Activated effector memory CD4-positive, alpha-beta T cell treated with Interleukin-2 at 50 U/mL for 16 hours (primary cell): ENCODE results near the gene DPP10.

ENCODE experiments used
- DNase-seq: peaks from one replicate; pipeline ENCODE4 v3.0.0-alpha.2; 2020

DPP10 gene

DNA sequence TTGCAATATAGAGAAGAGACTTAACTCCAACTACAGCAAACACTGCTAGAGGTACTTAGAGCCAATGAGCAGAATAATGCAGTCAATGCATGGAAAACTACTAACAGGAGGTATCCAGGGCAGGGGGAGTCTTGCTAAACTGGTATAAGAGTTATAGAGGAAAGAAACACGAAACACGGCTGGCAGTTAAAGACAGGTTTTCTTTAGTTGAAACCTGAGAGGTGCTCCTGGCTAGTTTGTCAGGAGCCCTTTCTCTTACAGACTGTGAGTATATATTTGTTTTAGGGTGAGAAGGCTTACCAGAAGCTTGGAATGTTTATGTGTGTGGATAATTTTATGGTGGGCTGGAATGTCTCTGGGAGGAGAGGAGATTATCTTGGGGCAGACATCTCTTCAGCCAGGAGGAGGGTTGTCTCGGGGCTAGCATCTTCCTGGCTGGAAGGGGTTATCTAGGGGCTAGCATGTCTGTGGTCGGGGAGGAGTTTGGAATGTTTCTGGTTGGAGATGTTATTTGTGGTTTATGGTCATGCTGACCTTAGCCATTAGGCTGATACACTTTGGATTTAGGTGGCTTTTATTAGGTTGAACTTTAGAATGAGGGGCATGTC lies 1048.8 kb downstream of the DPP10 start:
- no peak for DNase-seq

DNA sequence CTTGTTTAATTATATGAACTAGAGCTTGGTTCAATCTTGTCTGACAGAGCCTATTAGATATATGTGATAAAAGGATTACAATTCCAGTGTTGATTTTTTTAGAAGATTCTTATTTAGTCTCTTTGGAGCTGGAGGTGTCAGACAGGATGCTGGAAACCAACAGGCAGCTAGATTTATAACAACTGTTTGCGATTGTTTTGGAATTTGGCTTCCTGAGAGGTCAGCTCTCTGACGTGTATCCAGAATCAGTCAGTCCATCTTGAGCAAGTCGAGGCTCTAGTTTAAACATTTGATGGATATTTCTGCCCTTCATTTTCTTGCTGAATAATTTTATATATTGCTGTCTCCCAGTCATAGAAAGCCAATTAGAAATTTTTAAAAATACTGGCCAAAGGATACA lies 1062.9 kb downstream of the DPP10 start:
- no peak for DNase-seq

DNA sequence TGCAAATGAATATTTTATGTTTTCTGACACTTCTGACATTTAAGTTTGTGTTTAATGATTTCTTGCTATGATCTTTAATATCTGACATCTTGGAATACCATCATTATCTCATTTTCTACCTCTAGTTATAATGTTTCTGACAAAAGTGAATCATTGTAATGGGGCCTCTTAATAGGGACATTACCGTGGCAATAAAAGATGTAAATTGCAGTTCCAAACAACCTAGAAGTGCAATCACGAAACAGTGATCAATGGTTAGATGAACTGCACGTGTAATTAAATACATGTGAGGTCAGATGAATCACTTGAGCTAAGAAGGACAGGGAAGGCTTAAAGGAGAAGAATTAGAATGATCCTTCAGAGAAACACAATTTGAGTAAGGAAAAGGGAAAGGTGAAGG lies 1078.3 kb downstream of the DPP10 start:
- no peak for DNase-seq

DNA sequence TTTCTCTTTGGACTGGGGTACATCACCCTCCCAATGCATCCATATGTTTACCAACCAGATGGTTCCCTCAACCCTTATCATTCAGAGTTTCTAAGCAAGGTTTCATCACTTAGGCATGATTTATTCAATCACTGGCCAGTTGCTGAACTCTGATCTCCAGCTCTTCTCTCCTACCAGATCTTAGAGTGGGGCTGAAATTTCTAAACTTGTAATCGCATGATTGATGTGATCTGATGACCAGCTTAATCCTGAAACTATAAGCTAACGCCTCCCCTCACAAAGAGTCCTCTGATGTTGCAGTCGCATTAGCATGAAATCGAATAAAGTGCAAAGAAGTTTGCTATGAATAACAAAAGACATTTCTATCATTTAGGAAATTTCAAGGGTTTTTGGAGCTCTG lies 1082.0 kb downstream of the DPP10 start:
- DNase-seq: no peak

DNA sequence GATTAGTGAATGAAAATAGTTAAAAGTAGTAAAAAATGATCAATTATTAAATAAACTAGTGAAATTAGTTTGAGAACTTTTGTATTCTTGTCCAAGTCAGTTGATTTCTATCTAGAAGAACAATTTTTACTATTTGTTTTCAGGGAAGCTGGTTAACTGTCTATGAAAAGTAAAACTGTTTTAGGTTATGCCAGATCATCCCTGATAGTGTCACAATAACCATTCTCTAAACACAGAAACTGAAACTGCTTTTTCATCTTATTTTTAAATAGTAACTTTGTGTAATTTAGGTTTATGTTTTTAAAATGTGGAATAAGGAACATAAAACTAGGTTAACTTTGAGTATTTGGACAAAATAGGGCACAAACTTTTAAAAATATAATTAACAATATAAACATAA lies 1087.2 kb downstream of the DPP10 start:
- DNase-seq: no peak

DNA sequence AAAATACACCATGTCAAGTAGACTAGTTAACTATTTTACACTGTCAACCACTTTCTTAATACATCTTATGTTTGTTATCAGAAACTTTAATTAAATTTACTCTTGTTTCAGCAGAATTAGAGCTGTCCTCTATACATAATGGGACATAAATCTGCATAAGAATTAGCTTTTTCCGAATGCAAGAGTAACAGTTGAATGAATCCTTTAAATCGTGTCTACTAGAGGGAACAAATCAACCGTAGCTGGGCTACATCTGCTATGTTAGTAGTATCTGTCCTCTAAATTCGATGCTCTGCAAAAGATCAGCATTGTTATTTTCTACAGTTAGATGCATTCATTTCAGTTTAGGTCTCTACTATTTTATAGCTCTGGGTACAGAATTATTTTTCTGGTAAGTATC lies 1090.6 kb downstream of the DPP10 start:
- DNase-seq: no peak

DNA sequence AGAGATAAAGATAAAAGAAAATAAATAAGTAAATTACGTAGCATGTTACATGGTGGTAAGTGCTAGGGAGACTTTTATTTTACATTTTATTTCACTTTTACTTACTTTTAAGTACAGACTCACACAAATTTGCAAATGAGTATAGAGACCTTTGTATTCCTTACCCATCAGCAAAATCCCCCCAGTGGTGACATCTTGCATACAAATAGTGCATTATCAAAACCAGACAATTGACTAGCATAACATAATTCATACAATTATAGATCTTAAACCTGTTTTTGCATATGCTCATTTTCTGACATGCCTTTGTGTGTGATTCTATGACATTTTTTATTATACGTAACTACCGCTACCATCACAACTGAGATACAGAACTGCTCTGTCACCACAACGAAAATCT lies 1099.4 kb downstream of the DPP10 start:
- no peak for DNase-seq

DNA sequence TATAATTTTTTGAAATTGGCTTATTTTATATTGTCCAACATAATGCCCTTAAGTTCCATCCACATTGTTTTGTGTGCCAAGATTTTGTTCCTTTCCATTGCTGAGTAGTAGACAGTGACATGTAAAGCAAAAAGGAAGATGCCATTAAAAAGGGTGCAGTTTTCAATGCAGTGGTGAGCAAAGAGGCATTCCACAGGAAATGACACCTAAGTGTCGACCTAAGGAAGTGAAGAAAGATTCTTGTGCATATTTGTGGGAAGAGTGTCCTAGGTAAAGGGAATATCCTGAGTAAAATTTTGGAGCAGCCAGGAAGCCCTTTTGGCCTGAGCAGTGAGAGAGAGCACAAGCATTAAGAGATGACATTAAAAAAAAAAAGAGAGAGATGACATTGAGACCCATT lies 1099.9 kb downstream of the DPP10 start:
- DNase-seq: no peak

DNA sequence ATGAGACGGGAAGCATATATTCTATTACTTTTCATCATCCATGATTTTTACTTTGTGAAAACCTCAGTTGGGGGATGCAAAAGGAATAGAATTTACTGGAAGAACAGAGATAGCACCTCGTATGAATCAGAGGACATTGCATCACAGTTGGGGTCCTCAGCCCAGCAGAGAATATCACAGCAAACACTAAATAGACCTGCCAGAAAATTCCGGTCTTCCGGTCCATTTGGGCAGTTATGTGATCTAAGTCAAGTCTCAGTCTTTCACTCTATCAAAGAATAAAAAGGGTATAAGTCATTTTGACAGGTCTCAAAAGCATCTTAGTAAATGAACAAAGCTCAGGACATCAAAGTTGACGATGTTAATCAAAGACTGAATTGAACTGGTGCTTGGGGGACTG lies 1100.6 kb downstream of the DPP10 start:
- DNase-seq: no peak

DNA sequence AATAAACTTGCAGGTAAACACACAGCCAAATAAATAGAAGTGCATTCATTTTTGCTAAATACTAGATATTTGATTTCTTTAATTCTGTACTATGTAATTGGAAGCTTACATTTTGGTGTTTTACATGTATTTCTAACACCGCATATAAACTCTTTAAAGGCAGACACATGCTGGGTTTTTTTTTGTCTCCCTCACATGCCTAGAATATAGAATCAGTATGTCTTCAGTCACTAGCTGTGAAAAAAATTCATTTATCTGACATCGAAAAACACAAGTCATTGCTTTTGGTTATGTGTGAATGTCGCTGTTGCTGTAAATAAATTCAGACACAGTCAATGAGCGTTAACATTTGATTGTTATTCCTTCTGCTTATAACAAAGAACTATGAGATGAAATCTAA lies 1101.0 kb downstream of the DPP10 start:
- DNase-seq: no peak

DNA sequence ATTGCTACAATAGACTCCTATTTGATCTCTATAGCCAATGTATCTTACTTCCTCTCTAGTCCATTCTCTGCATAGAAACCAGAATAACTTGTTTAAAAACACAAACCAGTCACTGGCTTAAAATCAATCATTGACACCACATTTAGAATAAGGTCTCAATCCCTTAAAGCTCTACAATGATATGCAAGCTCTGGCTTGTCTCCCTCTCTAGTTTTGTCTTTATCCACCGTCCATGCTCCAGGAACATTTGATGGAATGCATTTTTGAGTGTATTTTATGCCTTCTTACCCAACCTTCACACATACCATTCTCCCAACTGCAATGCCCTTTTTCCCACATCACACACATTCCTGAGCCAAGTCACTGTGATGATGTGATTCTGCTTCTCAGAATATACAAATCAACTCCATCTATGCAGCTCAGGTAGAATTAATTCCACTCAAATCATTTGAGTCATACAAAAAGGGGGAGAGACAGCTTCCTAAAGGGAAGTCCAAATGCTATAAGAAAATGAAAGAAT lies 1107.2 kb downstream of the DPP10 start:
- DNase-seq: no peak

DNA sequence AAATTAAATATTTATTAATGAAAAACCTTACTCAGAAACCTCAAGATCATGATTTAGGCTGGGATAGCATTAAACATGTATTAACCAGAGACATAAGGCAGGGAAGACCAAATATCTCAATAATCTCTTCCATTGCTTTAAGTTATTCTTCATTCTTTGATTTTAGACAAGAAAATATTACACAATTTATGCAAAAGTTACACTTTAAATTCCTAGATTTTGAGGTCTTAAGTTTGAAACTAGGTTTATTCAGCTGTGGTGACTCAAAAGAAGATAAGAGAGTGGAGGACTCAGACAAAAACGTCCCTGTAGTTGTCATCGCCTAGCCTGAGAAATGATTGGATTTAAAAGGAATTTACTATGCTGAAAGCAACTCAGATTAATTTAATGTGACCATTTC lies 1110.3 kb downstream of the DPP10 start:
- no peak for DNase-seq

DNA sequence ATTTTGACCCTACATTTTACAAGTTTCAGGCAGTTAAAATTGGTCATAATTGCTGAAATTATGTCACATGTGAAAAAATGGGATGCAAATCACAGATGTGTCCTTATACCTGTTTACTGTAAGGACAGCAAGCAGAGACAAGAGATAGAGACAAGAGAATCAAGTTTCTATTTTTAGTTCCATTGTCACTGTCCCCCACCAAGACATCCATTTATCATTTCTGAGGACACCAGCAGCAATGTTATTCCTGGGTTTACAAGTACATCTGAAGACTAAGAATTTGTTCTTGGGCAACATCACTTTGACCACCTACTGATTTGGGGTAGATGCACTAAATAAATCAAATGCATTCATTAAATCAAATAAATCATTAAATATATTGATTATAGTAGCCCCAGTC lies 1111.7 kb downstream of the DPP10 start:
- DNase-seq: no peak

DNA sequence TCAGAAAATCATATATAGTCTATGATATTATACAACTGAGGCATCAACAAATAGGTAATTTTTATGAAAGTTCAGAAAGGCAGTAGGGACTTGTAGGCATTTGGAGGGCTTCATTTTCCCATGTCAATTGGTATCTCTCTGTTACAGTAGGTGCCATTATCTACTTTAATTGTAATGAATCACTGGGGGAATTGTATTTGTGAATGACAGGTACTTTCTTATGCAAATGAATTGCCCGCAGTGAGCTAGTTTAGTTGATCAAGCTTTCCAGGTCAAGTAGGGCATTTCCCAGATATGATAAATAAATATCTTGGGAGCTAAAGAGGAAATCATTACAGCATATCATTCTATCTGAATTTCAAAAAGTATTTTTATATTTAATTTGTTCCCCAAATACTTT lies 1116.3 kb downstream of the DPP10 start:
- DNase-seq: no peak

DNA sequence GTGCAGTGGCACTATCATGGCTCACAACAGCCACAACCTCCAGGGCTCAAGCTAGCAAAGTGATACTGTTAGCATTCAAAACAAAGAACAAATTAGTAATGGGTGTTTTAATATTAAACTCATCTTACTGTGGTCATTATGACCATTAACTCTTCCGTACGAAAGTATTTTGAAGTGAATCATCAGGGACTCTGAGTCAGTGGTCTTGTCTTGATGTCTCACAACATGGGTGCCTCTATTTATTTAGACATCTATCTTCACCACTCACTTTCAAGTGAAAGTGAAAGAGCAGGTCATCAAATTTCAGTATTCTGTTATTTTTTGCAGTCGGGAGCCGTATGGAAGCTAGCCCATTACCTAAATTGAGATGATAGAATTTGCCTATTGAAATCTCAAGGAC lies 1118.2 kb downstream of the DPP10 start:
- no peak for DNase-seq

DNA sequence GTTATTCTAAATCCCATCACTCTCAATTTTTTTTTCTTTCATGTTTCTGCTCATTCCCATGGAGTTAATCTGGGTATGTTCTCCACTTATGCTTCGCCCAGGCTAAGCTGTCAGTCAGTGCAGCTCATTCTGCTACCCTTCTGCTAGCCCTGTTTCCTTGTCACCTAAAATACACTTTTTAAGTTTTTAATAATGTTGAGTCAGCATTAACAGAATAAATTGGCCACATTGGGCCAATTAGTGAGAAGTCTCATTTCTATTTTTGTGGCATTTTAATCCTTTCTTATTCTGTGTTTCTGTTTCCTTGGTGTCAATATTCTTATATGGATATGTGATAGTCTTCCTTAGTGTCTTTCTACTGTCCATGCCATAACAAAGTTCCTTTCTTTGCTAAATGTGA lies 1126.2 kb downstream of the DPP10 start:
- no peak for DNase-seq

DNA sequence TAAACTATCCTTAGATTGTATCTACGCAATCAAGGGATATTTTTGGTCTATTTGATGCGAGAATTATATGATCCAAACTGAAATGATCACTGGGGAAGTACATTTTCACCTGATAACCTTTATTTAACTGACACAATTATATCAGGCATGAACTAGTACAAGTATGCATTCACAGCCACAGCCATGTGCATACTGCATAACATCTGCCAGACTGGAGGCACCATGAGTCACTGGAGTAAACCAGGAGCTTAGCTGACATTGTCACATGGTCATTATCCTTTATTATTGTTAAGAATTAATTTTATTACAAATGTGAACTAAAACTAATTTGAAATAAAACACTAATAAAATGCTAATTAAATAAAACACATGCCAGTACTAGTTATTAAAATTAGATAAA lies 1127.1 kb downstream of the DPP10 start:
- no peak for DNase-seq

DNA sequence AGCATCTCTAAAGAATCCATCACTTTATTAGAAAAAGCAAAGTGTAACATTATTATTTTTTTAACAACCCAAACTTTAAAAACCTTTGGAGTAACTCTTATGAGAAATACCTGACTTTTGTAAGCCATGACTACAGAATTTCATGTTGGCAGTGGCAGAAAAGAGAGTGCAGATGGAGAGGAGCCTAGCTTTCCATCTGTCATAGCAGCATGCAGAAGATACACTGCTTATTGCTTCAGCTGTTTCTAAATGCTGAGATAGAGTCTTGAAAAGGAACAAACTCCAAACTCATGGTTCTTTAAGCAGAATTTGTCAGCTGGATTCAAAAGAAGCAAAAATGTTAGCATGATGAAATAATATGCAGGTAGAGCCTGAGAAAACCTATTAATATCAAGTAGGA lies 1130.3 kb downstream of the DPP10 start:
- no peak for DNase-seq

DNA sequence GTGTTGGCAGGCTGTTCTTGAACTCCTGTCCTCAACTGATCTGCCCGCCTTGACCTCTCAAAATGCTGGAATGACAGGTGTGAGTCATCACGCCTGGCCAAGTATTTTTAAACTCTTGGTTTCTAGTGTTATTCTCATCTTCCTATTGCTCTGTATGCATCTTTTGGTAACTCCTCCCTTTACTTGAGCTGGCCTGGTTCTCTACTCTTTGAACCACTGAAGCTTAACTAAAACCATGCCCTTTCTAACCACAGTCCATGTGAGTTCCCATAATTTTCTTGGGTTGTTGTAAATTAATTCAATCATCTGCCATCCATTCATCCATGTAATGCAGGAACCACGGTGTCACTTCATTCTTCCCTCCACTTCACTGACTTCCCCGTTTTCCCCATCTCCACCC lies 1131.3 kb downstream of the DPP10 start:
- no peak for DNase-seq

DNA sequence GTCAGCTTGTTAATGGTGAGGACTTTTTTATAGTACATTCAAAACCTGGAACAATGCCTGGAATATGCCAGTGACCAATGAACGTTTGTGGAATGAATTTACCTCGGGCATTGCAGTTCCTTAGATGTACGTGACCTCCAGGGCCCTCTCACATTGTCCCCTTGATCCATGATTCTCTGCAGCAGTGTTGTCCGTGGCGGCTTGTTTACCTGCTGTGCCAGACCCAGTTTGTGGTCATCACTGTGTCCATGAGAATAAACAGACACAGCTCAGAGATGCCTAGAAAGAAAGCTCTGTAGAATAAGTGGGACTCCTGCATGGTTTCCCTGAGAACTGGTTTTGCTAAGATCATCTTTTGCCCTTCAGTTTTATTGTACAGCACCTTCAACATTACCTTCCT lies 1132.2 kb downstream of the DPP10 start:
- no peak for DNase-seq

DNA sequence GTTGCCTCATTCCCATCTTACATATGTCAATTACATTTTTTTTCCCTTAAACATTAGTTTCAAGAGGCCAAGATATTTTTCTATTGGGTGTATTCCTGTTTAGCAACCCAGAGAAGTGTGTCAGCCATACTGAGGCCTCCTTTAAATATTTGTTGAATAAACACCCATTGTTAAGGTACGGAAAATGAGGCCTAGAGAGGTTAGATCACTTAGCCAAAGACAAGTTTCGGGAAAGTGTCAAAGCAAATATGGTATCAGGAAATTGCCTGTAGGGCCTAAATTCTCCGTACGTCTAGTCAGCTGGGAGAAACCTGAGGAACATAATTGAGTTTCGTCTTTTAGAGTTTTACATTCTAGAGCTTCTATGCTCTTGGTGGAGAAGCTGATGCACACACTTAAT lies 1138.3 kb downstream of the DPP10 start:
- no peak for DNase-seq

DNA sequence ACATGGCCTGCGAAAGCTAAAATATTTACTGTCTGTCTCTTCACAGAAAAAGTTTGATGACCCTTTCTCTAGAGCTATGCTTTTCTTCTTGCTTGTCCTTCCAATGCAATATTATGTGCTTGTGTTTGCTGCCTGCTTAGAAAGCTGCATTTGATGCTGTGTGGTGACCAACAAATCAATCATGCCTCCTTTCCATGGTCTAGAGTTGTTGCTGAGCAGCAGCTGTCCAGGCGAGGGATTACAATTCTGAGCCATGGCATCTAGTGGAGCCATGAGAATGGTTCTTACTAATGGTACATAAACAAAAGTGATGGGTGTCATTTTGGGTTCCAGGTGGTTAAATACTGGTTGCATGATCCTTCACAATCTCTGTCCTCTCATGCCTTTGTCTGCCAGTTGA lies 1142.1 kb downstream of the DPP10 start:
- DNase-seq: no peak

DNA sequence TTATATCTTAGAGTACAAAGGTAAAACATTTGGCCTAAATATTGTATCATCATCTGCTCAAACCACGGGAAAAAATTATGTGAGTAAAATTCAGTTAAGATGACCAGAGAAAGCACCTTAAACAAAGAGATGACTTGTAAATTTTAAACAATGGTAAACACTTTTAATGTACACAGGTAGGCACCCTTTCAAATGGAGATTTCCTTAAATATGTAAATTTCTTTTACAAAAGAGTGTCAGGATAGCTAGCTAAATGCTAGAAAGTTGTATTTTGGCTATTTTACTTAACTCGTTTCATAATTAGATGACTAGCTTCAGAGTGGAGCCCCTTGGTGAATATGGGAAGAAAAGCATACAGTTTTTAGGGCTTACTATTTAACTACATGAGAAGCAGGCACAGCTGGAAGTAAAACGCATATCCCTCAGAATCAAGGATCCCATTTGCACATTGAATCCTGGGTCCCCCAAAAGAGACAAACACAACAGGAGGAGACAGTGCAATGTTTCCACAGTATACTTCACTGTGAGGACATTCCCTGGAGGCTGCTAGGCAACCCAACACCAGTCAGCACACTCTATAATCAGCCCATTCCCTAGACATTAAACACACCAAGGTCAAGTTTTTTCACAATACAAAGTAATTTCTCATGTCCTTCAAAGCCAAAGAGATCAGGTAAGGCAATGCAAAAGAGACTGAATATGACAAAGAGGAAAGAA lies 1154.4 kb downstream of the DPP10 start:
- DNase-seq: no peak

DNA sequence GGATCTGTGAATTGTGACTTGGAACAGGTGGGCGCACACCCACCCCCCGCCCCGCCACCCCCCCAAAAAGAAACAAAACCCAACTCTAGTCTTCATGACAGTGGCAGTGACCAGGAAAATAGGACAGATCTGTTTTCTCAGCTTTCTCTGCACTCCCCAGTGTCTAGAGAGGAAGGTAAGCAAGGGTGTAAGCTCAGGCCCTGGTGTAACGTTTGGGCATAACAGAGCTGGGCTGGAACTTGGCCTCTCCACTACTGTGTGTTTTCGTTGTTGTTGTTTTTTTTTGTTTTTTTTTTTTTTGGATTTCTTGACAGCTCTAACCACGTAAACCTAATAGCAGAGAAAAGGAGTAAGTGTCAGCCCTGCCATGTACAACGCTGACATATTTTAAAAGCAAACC lies 1160.8 kb downstream of the DPP10 start:
- DNase-seq: no peak

DNA sequence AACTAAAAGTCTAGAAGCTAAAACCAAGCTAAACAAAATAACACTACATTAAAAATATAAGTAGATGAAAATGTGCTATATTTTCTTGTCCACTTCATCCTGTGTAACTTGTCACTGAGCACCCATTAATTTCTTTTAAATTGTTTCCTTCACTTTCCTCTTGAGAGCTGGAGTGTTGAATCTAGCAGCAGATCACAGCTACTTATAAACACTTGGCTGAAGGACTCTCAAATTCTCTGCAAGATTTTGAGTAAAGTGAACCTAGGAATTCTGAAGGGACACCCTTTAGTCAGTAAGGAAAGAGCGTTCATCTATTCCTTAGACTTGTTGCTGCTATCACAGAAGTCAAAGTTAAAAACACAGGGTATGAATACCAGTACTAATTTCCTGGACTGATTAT lies 1163.9 kb downstream of the DPP10 start:
- no peak for DNase-seq
